Breast epithelium (tissue), 4 donors: ENCODE results near the gene HMGB3. TPM values are rescaled to one million over a fixed set of nuclear protein-coding genes. Genes with fewer than 3 reads are reported as not detected.

ENCODE experiments used
- DNase-seq, 2 donors: peaks; one replicate each; pipeline ENCODE4 v3.0.0-alpha.2; 2019; ENCODE audit warnings: low spot score in 2 of 2
- H3K27ac ChIP-seq, 2 donors: fragments of 200-600 bp; sonication (generic) in 1 of 2; one replicate each; pipeline ENCODE4 v1.5.1; 2016 to 2019; ENCODE audit warnings: mild to moderate bottlenecking in 1 of 2
- H3K27me3 ChIP-seq, 2 donors: fragments of 200-600 bp; sonication (generic) in 1 of 2; one replicate each; pipeline versions ENCODE4 v1.5.1 to v1.6.0; 2017 to 2019; ENCODE audit warnings: control low read depth in 1 of 2, mild to moderate bottlenecking in 1 of 2
- H3K36me3 ChIP-seq: fragments of 200-600 bp; one replicate; pipeline ENCODE4 v1.5.1; 2019
- H3K4me1 ChIP-seq, 2 donors: fragments of 200-600 bp; sonication (generic); one replicate each; pipeline ENCODE4 v1.5.1; 2016 to 2019; ENCODE audit warnings: control low read depth in 1 of 2
- H3K4me3 ChIP-seq, 3 donors: fragments of 200-600 bp; sonication (generic); 1 replicate in 2 of 3; 2 replicates in 1 of 3; pipeline ENCODE4 v1.5.1; 2016 to 2019; ENCODE audit warnings: mild to moderate bottlenecking in 3 of 3, moderate library complexity in 2 of 3
- H3K9me3 ChIP-seq, 2 donors: fragments of 200-600 bp; sonication (generic) in 1 of 2; one replicate each; pipeline ENCODE4 v1.5.1; 2016 to 2019; ENCODE audit warnings: control low read depth in 1 of 2
- CTCF ChIP-seq, 3 donors: fragments of 450-650 bp; IDR thresholded peaks; one replicate each; pipeline ENCODE4 v1.5.1; 2016 to 2017; ENCODE audit warnings: antibody characterized with exemption in 3 of 3, mild to moderate bottlenecking in 3 of 3, moderate library complexity in 3 of 3
- POLR2A ChIP-seq: fragments of 450-650 bp; IDR thresholded peaks from one replicate; pipeline ENCODE4 v1.6.1; 2016; ENCODE audit warnings: antibody characterized with exemption, mild to moderate bottlenecking, moderate library complexity
- POLR2AphosphoS5 ChIP-seq, 3 donors: sonication (generic); formaldehyde crosslinking; IDR thresholded peaks; one replicate each; pipeline ENCODE4 v1.6.1; 2017; ENCODE audit warnings: antibody characterized with exemption in 3 of 3
- intact Hi-C: fragments of 100-400 bp; cut with DNase I; formaldehyde crosslinking; loops from one replicate; pipeline ENCODE4 v1.15.1; 2023; ENCODE audit warnings: low total_unique reads
- total RNA-seq, 3 donors: library from RNA; depleted of rRNA; stranded (reverse); fragments of >200 nt; gene quantifications; one replicate each; pipeline ENCODE4 v1.1.0, GENCODE V29; 2016

Gene HMGB3
- total RNA-seq, 3 donors from 2014 or later = 2.5 to 6.2 (median 2.7) TPM

GRCh38 chrX:150977411-150978162, 5.5 kb upstream of the HMGB3 start:
- no peaks in the 10 kb centered on the region for H3K9me3 ChIP-seq
- H3K4me1 ChIP-seq = no peaks in the 10 kb centered on the region
- intact Hi-C loops = no loop called here
- no peak for DNase-seq
- no peaks in the 10 kb centered on the region for H3K36me3 ChIP-seq
- no peak overlapping the region for H3K27ac ChIP-seq
- no peak for TF ChIP-seq POLR2A
- no peak for TF ChIP-seq POLR2AphosphoS5 (IDR thresholded peaks at IDR 0.05)
- TF ChIP-seq CTCF (IDR thresholded peaks at IDR 0.05) = no peak
- H3K27me3 ChIP-seq = peaks cover 0 to 4% of the 10 kb centered on the region in 2 donors
- no peak overlapping the region for H3K4me3 ChIP-seq

- Histone ChIP-seq H3K36me3 (no peaks in the 10 kb centered on the region), H3K4me1 (no peaks in the 10 kb centered on the region), H3K27me3 (no peaks in the 10 kb centered on the region), H3K27ac (no peak overlapping the region), H3K4me3 (no peak overlapping the region), H3K9me3 (no peaks in the 10 kb centered on the region)
- intact Hi-C loops = no loop called here
- DNase-seq = no peak
- TF ChIP-seq CTCF (IDR thresholded peaks at IDR 0.05) (no peak), POLR2A (no peak), POLR2AphosphoS5 (IDR thresholded peaks at IDR 0.05) (no peak)
Measured at GRCh38 chrX:150980186-150980585, 2.9 kb upstream of the HMGB3 start.

- no peak overlapping the region for H3K4me3 ChIP-seq
- intact Hi-C loops = no loop called here
- TF ChIP-seq CTCF (IDR thresholded peaks at IDR 0.05) = no peak
- TF ChIP-seq POLR2AphosphoS5 (IDR thresholded peaks at IDR 0.05) = no peak
- TF ChIP-seq POLR2A = no peak
- no peak for DNase-seq
- H3K9me3 ChIP-seq = no peaks in the 10 kb centered on the region
- H3K27me3 ChIP-seq = no peaks in the 10 kb centered on the region
- H3K4me1 ChIP-seq = no peaks in the 10 kb centered on the region
- H3K36me3 ChIP-seq = no peaks in the 10 kb centered on the region
- H3K27ac ChIP-seq = no peak overlapping the region
Measured at GRCh38 chrX:150980711-150981110, 2.4 kb upstream of the HMGB3 start.

- no peak for TF ChIP-seq POLR2AphosphoS5 (IDR thresholded peaks at IDR 0.05)
- no peak for TF ChIP-seq POLR2A
- no peak for TF ChIP-seq CTCF (IDR thresholded peaks at IDR 0.05)
- DNase-seq = no peak
- Histone ChIP-seq H3K9me3 (no peaks in the 10 kb centered on the region), H3K36me3 (no peaks in the 10 kb centered on the region), H3K4me3 (peak overlapping the region; percentile 42 to 73 (median 57)), H3K4me1 (no peaks in the 10 kb centered on the region), H3K27me3 (no peaks in the 10 kb centered on the region), H3K27ac (no peak overlapping the region)
- intact Hi-C loops = no loop called here
Measured at GRCh38 chrX:150982235-150982787, 824 bp upstream of the HMGB3 start.

- no peak for TF ChIP-seq CTCF (IDR thresholded peaks at IDR 0.05)
- TF ChIP-seq POLR2AphosphoS5 (IDR thresholded peaks at IDR 0.05) = no peak
- TF ChIP-seq POLR2A = no peak
- Histone ChIP-seq H3K4me3 (peak overlapping the region; percentile 42 to 73 (median 57)), H3K36me3 (no peaks in the 10 kb centered on the region), H3K4me1 (no peaks in the 10 kb centered on the region), H3K27ac (peak overlapping the region in 1 of 2 donors; percentile 43), H3K27me3 (no peaks in the 10 kb centered on the region), H3K9me3 (no peaks in the 10 kb centered on the region)
- DNase-seq = no peak
- intact Hi-C loops = no loop called here
Measured at GRCh38 chrX:150983521-150984168, 510 bp downstream of the HMGB3 start.
